GM10248 (cell line): ENCODE measurements around the gene BAHD1.

ENCODE experiments used
- CTCF ChIA-PET: fragments of 300-600 bp; sonication (Branson Sonifier 250); formaldehyde crosslinking; extraction: SDS; loops from one replicate; lab custom pipeline; 2021; ENCODE audit warnings: antibody characterized with exemption; lab: Yijun Ruan, JAX
- POLR2A ChIA-PET: fragments of 350-650 bp; sonication (Branson Sonifier 250); formaldehyde crosslinking; extraction: SDS; loops from one replicate; lab custom pipeline; 2020; ENCODE audit warnings: antibody characterized with exemption; lab: Yijun Ruan, JAX
- DNase-seq: peaks from one replicate; pipeline ENCODE4 v3.0.0; 2012; ENCODE audit errors: extremely low spot score
- TF ChIP-seq, protein P1 (sequence below): IDR thresholded peaks from 2 replicates; pipeline ENCODE4 v1.5.1; 2012; ENCODE audit warnings: mild to moderate bottlenecking, low read depth; ENCODE audit errors: extremely low read depth, missing control alignments, control extremely low read depth

BAHD1 gene

DNA sequence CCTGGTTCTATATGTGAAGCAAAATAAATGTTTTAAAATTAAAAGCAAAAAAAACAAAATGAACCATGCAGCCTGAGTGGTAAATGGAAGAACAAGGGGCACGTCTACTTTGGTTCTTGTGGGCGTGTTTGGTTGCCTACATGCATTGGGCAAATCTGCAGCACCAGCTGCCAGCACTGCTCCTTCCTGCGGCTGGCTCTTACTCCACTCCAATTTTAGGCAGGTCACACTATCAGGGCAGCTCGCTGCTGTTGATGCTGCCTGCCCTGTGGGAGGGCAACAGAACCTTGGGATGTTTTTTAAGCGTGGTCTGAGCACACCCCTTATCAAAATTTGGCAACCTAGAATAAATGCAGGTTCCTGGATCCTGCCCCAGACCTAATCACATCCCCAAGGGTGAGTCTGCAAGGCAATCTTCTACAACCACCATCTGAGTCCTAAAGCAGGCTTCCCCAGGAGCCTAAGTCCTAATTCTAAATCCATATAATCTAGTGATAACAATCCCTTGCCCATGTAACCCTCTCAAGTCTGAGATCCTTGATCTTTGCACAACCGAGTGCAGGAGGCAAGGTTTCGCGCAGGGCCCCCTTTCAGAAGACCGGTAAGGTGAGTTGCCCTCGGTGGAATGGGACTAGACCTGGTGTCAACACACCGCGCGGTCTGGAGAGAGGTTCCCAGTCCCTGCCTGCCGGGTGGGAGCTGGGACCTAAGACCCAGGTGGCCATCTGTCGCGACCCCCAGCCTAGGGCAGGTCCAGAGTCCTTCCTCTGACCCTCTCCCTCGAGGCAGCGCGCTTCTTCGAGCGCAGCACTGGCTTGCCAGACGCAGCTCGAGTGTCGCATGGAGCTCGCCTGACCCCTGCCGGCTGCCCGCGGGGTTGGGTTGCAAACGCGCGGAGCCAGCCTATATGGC is 19.3 kb upstream of the BAHD1 start:
- TF ChIP-seq, protein P1, sequence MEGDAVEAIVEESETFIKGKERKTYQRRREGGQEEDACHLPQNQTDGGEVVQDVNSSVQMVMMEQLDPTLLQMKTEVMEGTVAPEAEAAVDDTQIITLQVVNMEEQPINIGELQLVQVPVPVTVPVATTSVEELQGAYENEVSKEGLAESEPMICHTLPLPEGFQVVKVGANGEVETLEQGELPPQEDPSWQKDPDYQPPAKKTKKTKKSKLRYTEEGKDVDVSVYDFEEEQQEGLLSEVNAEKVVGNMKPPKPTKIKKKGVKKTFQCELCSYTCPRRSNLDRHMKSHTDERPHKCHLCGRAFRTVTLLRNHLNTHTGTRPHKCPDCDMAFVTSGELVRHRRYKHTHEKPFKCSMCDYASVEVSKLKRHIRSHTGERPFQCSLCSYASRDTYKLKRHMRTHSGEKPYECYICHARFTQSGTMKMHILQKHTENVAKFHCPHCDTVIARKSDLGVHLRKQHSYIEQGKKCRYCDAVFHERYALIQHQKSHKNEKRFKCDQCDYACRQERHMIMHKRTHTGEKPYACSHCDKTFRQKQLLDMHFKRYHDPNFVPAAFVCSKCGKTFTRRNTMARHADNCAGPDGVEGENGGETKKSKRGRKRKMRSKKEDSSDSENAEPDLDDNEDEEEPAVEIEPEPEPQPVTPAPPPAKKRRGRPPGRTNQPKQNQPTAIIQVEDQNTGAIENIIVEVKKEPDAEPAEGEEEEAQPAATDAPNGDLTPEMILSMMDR: peak; percentile 94
- ChIA-PET POLR2A (interaction anchor here (0.6 kb wide), 1 partner anchor 46 kb away, joined by 4 read pairs; no protein-coding TSS in a partner anchor), CTCF (interaction anchor here (0.6 to 13.9 kb wide), 33 partner anchors 8 to 204 kb away, joined by 3 to 179 read pairs (median 5); partner anchors contain the start of genes CCDC9B, IVD and KNSTRN)
- peak; percentile 91 for DNase-seq

DNA sequence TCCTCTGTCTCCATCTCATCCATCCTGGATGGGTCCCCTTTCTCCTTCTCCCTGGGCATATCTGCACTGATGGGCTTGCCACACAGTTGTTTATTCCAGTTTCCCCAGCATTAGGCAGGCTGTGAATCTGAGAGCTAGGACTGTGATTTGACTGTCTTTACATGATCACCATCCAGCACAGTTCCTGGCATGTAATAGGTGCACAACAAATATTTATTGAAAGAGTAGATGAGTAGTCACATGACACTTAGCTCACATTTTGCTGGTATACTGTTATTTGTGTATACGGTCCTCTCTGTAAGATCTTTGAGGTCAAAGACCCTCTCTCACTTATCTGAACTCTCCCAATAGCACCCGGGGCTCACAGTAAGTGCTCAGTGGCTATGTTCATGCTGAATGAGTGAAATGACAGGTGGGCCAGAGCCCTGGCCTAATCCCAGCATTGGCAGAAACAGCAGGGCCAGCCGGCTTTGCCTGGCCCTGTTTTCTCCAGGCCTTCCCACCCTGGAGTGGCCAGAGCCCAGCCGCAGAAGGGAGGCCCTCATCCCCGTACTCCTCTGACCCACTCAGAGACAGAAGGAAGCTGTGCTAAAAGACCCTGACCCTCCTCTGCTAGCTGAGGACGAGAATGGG is 16.2 kb upstream of the BAHD1 start:
- POLR2A ChIA-PET: no interaction called here
- TF ChIP-seq, protein P1: no peak

DNA sequence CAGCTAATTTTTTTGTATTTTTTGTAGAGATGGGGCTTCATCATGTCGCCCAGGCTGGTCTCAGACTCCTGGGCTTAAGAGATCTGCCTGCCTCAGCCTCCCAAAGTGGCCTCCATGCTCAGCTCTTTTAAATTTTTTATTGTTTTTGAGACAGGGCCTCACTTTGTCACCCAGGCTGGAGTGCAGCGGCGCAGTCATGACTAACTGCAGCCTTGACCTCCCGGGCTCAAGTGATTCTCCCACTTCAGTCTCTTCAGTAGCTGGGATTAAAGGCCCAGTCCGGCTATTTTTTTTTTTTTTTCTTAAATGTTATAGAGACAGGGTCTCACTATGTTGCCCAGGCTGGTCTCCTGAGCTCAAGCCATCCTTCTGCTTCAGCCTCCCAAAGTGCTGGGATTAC is 15.1 kb upstream of the BAHD1 start:
- no peak for DNase-seq
- POLR2A ChIA-PET: no interaction called here
- CTCF ChIA-PET: interaction anchor here (0.9 to 13.9 kb wide), 12 partner anchors 12 to 152 kb away, joined by 3 to 179 read pairs (median 6); partner anchors contain the start of genes IVD and KNSTRN
- TF ChIP-seq, protein P1: no peak

More for the DNA sequence above, 16.2 kb upstream of the BAHD1 start:
- no peak for DNase-seq
- CTCF ChIA-PET: interaction anchor here (0.9 to 13.9 kb wide), 9 partner anchors 18 to 150 kb away, joined by 3 to 179 read pairs (median 8); partner anchors contain the start of genes IVD and KNSTRN

DNA sequence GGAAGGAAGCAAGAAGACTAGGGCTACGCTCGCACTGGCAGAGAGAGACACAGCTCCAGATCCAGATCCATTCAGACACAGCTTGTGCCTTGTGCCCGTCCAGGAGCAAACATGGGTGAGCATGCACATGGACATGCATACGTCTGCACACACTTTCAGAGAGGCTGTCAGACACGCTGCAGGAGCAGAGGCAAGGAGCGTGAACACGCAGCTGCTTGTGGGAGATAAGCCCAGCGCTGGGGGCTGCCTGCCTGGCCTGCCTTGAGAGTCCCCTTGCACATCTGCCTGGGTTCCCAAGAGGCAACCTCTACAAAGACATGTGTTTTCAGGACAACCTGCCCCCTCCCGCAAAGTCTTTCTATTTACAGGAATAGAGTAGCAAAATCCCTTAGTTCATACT is 13.6 kb upstream of the BAHD1 start:
- POLR2A ChIA-PET: no interaction called here
- TF ChIP-seq, protein P1: no peak
- no peak for DNase-seq
- CTCF ChIA-PET: interaction anchor here (1.3 to 8.7 kb wide), 4 partner anchors 14 to 117 kb away, joined by 4 to 125 read pairs (median 14); no protein-coding TSS in a partner anchor

DNA sequence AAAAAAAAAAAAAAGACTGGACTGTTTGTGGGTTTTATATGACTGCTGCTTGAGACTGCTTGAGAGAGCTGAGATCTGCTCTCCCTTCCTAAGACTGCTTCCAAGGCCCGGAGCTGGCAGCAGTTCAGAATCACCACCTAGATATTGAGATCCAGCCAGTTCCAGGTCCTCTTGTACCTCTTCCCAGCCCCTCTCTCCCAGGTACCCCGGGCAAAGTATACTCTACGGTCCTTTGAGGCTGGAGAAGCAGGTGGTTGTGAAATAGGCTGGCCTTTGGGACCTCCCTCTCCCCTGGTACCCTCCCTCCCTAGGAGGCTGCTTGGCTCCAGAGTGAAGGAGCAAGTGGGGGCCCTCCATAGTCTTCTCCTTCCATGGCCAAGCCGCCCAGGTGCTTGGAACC is 12.6 kb upstream of the BAHD1 start:
- DNase-seq: no peak
- POLR2A ChIA-PET: no interaction called here
- CTCF ChIA-PET: interaction anchor here (0.9 to 2.6 kb wide), 3 partner anchors 84 to 149 kb away, joined by 3 to 11 read pairs (median 7); no protein-coding TSS in a partner anchor
- TF ChIP-seq, protein P1: no peak
